Activated CD4-positive, alpha-beta T cell treated with anti-CD3 and anti-CD28 coated beads, Interleukin-2, Interleukin-4, amounts not matched to agents 100 ng/mL and 50 ng/mL, durations not matched to agents 16 hours and 8 hours (primary cell): Measurements from ENCODE around the gene DOCK8.
"Not testable (repeated sequence)": the region's sequence is repeated elsewhere in the genome, so short reads cannot be mapped to it uniquely, and the experiment has no call there.

ENCODE experiments used
- DNase-seq: peaks from one replicate; pipeline ENCODE4 v3.0.0-alpha.2; 2020; ENCODE audit warnings: low spot score

Gene DOCK8

DNA sequence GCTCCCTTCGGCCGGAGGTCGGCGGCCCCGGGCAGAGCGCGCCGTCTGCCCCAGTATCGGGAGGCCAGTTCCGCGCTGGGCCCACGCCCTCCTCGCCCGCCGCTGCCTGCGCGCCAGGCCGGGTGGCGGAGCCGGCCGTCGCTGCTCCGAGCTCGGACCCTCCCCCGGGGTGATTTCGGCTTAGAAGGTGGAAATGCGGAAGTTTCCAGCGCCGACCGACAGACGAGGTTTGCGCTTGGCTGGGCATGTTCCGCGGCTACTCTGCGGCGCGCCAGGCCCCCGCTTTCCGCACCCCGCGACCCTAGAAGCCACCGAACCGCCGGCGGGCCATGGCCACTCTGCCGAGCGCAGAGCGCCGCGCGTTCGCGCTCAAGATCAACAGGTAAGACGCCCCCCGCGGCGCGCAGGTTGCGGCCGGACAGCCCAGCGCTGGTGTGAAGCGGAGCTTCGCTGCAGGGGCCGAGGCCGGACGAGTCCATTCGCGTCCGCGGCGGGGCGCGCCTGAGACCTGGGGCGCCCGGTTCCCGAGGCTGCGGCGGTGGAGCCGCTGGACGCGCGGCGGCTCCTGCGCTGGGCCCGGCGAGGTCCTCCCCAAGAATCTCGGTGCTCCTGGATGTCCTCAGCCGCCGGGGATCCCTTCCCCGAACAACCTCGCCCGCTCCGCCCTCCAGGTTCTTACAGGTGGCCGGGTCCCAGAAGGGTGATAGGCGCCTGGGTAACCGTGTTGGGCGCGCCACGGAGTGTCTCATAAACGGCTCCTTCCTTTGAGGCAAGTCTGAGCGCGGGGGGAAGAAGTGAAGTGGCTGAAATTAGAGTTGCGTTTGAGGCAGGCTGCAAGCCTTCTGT lies at the start of gene DOCK8:
Gene DOCK8, plus strand, starts transcription at position 218 of the 846 bp plus-strand sequence. Its CDS starts 112 bp downstream, at position 330.
- DNase-seq: peak; percentile 55

DNA sequence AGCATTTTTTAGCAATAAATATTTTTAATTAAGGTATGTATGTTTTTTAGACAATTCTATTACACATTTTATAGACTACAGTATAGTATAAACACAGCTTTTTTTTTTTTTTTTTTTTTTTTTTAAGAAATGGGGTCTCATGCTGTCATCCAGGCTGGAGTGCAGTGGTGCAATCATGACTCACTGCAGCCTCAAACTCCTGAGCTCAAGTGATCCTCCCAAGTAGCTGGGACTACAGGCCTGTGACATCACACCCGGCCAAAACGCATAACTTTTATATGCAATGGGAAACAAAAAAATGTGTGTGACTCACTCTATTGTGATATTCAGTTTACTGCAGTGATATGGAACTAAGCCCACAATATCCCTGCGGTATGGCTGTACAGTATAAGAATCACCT lies 44.9 kb upstream of the DOCK8 start:
- DNase-seq: not testable (repeated sequence)

DNA sequence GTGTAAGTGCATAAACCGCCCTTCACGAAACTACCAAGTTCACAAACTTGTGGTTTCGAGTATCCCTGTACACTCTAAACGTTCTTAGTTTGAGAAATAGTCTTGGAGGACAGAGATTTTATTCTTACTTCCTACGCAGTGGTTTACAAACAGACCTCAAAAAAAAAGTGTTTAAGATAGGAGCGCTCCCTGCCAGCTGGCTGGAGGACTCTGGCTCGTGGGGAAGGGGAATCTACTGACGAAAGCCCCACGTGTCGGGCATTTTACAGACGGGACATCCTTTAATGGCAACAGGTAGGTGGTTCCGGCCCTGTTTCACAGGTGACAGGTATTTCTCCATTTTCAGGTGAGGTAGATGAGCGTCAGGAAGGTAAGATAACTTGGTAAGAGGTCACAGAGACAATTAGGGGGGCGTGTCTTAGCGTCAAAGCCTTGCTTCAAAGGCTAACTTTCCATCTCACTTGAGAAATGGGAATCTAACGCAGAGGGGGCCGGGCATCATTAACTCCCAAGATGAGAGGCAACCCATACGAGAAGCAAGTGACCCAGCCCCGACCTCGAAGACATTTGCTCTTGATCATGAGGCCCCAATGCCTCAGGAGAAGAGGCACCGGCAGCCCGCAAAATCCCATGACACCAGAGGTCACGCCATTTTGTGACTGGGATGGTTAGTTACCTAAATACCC lies 36.4 kb upstream of the DOCK8 start:
- not testable (repeated sequence) for DNase-seq

DNA sequence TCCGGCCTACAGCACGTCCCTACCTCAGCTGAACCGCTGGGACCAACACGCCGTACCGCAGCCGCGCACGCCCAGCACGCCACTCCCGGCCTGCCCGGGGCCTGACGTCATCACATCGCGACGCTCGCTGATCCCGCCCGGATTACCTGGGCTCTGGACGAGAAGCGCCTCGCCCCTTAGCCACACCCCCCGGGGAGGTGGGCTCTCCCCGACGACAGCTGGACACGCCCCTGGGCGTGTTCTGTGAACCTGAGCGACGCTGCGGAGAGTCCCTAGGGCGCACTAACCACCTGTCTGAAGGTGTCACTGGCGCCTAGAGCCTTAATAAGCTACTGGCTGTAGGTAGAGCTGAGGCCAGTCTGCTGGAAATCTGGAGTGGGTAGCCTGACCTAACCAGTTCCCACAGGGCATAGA lies 35.7 kb upstream of the DOCK8 start, which contains the start of gene ZNG1A:
Gene ZNG1A, minus strand, starts transcription at position 87 of the 414 bp plus-strand sequence. CDS start 87 bp downstream, outside the sequence.
- peak; percentile 78 for DNase-seq

DNA sequence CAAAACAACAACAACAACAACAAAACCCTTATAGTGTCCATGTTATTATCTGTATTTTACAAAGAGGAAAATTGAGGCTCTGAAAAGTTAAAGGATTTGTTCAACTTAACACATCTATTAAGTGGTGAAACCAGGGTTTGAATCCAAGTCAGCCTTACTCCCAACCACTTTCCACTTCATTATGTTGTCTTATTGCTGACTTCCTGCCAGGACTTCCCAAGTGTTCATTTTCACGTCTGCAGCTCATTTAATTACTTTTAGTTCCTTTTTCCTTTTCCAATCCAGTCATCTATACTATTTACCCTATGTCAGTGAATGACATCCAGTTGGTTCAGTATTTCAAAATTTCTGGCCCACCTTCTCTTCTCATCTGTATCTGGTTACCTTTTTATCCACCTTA lies 15.1 kb upstream of the DOCK8 start:
- not testable (repeated sequence) for DNase-seq

DNA sequence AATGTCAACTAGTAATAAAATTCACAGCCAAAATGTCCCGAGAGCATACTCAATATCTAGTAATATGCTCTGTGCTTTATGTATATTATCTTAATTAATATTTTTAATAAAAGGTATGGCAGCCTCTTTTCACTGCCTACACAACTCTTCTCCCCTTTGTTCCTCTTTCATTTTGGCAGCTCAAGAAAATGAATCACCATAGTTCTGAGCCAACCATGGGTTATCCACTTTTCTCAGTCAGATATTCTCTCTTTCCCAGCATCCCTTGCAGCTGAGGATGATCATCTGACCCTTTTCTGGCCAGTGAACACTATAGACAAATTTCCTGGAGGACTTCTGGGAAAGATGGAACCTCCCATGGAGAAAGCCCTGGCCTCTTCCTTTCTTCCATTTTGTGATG lies 8.2 kb upstream of the DOCK8 start:
- DNase-seq: no peak

DNA sequence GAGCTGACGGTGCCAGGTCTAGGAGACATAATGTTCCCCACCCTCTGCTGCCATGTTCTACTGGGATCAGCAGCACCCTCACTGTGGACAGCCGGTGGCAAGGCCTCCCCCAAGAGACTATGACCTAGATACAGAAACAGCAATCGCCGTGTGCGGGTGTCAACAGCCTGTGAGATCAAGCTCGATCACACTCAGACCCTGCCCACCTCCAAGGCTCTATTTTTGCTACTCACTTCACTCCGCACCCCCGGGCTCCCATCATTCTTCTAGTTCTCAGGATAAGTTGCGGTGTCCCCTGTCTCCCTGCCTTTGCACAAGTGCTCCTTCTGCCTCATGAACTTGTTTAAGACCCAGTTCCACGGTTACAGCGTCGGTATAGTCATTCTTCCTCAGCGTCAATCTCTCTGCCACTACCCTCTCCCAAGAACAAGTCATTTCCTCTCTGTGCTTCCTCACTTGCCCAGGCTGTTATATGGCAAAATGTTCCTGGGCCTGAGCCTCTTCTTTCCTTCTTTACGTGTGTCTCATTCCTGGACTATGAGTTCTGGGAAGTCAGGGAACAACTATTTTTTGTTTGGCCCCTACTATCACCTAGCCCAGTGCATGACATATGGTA lies 5.4 kb upstream of the DOCK8 start:
- DNase-seq: no peak

DNA sequence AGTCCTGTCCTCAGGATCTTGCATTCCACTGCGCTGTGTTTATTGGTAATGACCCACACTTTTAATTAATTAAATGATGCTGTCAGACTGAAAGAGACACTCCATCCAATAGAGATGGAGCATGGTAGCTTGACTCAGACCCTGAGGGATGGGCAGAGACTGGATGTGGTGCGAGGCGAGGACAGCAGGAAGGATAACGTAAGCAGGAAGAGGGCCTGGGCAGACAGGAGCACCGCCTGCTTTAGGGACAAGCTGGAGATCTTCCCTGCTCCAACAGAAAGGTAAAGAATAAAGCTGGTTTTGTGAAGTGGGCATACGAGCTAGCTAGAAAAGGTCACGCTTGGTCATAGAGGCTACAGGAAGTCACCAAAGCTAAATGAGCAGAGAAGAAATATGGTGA lies 3.6 kb upstream of the DOCK8 start:
- DNase-seq: no peak

DNA sequence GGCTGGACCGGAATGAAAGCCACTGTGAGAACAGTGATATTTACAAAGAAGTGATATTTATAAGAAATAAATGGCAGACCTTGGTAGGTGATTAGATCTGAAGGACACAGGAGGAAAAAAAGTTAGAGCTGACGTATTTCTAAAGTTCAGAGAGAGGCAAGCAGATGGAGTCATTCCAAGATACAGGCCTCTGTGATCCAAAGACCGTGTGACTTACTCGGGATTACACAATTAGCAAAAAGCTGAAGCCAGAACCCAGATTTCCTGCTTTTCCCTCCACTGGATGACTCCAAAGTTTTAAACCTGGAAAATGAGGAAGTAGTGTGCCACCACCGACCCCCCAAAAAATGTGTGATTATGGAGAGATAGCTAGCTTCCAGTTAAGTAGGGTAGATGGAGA lies 3.1 kb upstream of the DOCK8 start:
- no peak for DNase-seq

DNA sequence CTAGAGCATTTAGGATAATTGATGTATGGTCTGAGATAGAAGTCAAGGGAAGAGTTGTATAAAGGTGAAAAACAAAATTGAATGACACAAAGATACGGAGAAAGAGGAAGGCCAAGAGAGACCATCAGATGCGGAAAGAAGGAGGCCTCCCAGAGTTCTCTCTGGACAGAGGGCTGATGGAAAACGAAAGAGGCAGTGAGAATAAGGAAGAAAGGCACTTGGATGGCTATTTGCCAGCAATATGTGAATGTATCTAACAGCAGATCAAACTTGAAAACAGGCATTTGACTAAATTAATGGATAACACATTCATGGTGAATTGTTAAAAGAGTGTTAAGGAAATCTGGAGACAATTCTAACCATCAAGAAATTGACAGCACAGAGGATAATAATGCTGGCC lies 2.4 kb upstream of the DOCK8 start:
- DNase-seq: no peak

DNA sequence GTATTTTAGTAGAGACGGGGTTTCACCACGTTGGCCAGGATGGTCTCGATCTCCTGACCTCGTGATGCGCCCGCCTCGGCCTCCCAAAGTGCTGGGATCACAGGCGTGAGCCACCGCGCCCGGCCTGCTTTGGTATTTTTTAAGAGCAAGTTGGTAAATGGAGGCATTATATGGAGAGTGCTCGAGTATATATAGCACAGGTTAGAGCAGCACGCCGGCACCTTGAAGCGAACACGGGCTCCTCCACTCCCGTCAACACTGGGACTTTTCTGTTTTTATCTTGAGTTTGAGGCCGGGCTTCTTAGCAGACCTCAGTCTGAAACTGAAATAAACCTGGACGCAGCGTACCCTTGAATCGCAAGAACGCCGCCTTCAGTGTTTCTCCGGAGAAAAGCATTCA lies 764 bp upstream of the DOCK8 start:
- not testable (repeated sequence) for DNase-seq

DNA sequence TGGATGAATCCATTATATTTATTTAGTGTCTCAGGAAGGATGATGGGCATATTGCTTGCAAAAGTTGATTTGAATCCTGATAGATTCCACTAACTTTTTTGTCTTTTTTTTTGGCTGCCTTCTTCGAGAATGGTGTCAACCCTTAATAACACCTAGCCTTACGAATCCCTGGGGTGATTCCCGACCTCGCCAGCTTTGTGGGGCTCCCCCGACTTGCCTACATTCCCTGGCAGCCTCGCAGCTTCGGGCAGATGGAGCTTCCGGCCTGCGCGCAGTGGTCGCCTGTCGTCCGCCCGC lies 366 bp upstream of the DOCK8 start:
- no peak for DNase-seq

DNA sequence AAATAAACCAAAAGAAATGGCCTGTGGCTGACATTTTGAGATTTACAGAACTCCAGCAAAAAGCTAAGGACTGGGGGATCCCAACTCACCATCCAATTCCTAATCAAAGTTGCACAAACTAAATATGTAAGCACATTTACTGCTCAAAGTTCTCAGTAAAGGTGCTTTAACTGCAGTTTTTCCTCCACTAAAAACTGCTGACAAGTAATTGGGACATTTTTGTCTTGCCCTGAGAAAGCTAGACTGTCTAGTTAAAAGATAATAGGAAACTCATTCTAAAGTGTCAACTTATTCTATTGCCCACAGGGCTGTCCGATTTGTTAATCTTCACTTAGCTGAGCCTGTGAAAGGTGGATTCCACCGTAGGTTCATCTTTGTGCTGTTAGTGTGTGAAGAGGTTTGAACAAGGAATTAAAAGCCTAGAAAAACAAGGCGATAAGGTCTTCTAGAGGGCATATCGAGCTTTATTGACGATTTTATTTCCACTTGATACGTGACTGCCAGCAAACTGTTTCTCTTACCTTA lies 1.0 kb downstream of the DOCK8 start:
- DNase-seq: no peak

DNA sequence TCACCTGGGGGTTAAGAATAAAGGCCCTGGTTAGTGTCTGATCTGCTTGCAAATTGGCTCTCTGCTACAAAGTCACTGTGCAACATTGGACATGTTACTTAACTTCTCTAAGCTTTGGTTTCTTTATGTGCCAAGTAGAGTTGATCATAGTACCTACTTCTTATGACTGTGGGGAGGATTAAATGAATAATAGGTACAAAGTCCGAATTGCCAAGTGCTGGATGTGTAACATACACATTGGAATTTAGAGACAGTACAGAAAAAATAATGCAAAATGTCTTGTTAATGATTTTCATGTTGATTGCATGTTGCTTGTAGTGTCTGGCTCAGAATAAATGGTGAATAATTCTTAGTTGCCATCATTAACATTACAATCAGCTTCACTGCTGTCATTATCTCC lies 2.2 kb downstream of the DOCK8 start:
- DNase-seq: no peak

DNA sequence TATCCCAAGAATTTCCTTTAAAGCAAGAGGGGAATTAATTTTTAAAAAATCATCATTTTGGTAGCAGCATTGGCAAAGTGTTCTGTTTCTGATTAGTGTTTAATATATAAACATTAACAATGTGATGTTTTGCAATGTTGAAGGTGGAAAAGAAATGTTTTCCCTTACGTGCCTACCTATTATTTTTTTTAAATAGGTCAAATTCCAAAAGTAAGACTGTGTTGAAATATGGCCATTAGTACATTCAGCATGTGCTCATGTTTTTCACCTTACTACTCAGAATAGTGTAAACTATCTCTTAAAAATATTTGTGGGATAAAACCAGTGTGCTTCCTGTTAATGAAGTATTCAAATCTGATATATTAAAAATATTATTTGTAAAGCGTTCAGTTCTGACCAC lies 3.3 kb downstream of the DOCK8 start:
- no peak for DNase-seq

DNA sequence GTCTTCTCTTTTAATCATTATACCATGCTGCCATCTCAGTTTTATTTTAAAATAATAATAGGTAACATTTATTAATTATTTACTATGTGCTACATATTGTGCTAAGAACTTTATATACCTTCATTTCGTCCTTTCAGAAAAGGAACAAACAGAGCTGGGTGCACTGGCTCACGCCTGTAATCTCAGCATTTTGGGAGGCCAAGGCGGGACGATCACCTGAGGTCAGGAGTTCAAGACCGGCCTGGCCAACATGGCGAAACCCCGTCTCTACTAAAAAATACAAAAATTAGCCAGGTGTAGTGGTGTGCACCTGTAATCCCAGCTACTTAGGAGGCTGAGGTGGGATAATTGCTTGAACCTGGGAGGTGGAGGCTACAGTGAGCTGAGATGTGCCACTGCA lies 4.4 kb downstream of the DOCK8 start:
- not testable (repeated sequence) for DNase-seq

DNA sequence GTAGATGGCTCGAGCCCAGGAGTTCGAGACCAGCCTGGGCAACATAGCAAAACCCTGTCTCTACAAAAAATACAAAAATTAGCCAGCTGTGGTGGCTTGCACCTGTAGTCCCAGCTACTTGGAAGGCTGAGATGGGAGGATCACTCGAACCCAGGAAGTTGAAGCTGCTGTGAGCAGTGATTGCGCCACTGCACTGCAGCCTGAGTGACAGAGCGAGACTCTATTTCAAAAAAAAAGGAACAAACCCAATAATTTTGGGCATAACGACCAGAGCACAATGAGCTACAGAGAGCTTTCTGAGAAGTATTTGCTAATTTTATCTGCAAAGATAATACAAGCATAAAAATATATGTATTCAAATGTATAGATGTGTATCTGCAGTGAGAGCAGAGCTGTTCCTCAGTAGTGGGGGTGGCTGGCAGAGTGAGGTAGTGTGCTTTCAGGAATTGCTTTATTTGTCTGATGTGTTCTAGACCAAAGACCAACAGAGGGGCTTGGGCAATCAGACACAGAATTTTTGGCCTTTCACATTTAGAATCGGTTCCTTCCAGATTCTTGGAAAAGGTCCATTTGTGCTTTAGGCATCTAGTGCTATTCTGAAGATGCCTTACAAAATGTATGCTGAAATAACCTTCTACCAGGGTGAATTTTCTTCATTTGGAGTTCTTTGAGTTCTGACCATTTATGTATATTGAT lies 5.2 kb downstream of the DOCK8 start:
- DNase-seq: no peak

DNA sequence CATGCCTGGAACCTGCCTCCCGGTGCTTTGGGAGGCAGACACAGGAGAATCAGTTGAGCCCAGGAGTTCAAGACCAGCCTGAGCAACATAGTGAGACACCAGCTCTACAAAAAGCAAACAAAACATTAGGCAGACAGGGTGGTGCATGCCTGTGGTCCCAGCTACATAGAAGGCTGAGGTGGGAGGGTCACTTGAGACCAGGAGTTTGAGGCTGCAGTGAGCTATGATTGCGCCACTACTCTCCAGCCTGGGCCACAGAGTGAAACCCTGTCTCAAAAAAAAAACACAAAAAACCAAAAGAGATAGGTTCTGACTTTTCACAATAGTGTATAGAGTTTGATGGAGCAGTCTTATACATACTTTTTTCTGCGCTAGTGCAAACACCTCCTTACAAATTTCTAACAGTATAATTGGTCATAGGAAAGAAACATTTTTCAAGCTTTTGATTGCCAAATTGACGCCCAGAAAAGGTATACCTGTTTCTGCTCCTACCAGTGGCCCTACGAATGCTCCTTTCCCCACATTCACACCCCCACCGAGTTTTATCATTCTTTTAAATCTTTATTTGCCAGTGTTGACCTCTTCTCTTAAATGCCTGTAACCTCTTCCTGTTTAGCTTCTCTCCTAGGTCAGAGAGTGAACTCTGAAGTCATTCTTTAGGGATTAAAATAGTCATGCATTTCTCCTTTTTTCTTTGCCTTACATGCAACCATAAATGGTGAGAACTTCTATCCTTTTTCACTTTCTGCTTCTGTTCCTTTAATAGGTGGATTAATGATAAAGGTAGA lies 7.5 kb downstream of the DOCK8 start:
- no peak for DNase-seq

DNA sequence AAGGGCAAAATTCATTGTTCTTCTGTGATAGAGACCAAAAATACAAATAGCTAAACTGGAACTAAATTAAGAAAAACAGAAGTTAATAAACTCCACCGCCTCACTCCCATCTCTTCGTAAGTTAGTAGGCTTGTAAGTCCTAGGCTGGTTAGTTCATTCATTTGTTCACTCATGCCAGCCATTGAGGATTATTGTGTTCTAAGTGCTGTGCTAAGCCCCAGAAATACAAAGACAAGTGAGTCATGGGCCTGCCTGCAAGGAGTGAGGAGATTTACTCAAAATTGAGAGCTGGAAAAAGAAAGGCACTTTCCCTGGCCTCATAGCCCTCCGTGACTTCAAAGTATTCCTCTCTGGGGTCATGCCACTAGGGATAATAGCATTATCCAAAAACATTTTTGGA lies 8.5 kb downstream of the DOCK8 start:
- no peak for DNase-seq

DNA sequence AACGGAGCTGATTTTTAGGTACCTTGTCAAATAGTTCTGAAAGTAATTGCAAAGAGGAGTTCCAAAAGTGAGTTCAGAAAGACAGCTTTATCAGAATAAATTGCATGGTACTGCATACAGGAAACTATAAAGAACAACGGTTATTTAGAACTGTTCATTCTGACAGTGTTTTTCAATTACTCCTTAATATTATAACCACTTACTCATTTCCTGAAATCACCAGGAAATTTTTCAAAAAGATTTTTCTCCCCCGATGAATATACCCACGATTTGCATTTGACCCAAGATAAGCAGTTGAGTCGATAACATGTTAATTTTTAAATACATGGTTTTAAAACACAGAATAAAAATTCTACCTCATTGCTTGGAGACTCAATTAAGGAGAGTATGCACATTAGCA lies 9.4 kb downstream of the DOCK8 start:
- no peak for DNase-seq
